ENCODE data around the gene ACTR2.

DNA sequence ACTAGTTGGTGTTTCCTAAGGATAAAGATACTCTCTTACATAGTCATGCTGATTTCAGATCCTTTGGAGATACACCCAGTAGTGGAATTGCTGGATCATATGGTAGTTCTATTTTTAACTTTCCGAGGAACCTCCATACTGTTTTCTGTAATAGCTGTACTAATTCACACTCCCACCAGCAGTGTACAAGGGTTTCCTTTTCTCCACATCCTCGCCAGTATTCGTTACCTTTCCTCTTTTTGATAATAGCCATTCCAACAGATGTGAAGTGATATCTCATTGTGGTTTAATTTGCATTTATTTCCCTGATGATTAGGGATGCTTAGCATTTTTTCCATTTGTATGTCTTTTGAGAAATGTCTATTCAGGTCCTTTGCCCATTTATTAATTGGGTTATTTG lies 34.0 kb downstream of the ACTR2 start:
- TF ChIP-seq, protein P1, sequence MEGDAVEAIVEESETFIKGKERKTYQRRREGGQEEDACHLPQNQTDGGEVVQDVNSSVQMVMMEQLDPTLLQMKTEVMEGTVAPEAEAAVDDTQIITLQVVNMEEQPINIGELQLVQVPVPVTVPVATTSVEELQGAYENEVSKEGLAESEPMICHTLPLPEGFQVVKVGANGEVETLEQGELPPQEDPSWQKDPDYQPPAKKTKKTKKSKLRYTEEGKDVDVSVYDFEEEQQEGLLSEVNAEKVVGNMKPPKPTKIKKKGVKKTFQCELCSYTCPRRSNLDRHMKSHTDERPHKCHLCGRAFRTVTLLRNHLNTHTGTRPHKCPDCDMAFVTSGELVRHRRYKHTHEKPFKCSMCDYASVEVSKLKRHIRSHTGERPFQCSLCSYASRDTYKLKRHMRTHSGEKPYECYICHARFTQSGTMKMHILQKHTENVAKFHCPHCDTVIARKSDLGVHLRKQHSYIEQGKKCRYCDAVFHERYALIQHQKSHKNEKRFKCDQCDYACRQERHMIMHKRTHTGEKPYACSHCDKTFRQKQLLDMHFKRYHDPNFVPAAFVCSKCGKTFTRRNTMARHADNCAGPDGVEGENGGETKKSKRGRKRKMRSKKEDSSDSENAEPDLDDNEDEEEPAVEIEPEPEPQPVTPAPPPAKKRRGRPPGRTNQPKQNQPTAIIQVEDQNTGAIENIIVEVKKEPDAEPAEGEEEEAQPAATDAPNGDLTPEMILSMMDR (IDR thresholded peaks at IDR 0.05; ENCODE audit: low read depth, low read length): no peak
- no peak for TF ChIP-seq EZH2phosphoT487 (IDR thresholded peaks at IDR 0.05; ENCODE audit: low read depth)

All from OCI-LY3 (cell line).